Islet precursor cell (in vitro differentiated cells): ENCODE results near the gene QPRT.
"Not testable (repeated sequence)": the region's sequence is repeated elsewhere in the genome, so short reads cannot be mapped to it uniquely, and the experiment has no call there.

Source experiments
- DNase-seq: peaks from one replicate; pipeline ENCODE4 v3.0.0-alpha.2; 2018

The QPRT gene

GRCh38 chr16:29694384-29695195 is 15.6 kb downstream of the QPRT start:
- DNase-seq: no peak

GRCh38 chr16:29695675-29696074 is 16.7 kb downstream of the QPRT start:
- not testable (repeated sequence) for DNase-seq

- DNase-seq: no peak
Observed at GRCh38 chr16:29696881-29697331, 17.9 kb downstream of the QPRT start.

GRCh38 chr16:29697391-29697790 is 18.4 kb downstream of the QPRT start:
- no peak for DNase-seq

GRCh38 chr16:29698042-29698441 is 19.1 kb downstream of the QPRT start:
- DNase-seq: no peak

GRCh38 chr16:29698484-29699323 is 19.7 kb downstream of the QPRT start:
- DNase-seq: no peak

- DNase-seq: no peak
Observed at GRCh38 chr16:29699324-29700219, 20.6 kb downstream of the QPRT start.

- DNase-seq: peak; percentile 87
Observed at GRCh38 chr16:29700253-29700987, 21.4 kb downstream of the QPRT start.

- no peak for DNase-seq
Observed at GRCh38 chr16:29701214-29701555, 22.2 kb downstream of the QPRT start.

GRCh38 chr16:29702269-29702668 is 23.3 kb downstream of the QPRT start:
- DNase-seq: no peak

- DNase-seq: no peak
Observed at GRCh38 chr16:29705030-29705429, 26.1 kb downstream of the QPRT start.

- not testable (repeated sequence) for DNase-seq
Observed at GRCh38 chr16:29707160-29707559, 28.2 kb downstream of the QPRT start.

GRCh38 chr16:29708917-29709600 is 30.1 kb downstream of the QPRT start:
- DNase-seq: no peak

GRCh38 chr16:29709657-29710056 is 30.7 kb downstream of the QPRT start:
- DNase-seq: not testable (repeated sequence)

GRCh38 chr16:29710227-29711219 is 31.5 kb downstream of the QPRT start:
- peak; percentile 66 for DNase-seq

- DNase-seq: no peak
Observed at GRCh38 chr16:29712809-29713208, 33.8 kb downstream of the QPRT start.

GRCh38 chr16:29714396-29714795 is 35.4 kb downstream of the QPRT start:
- no peak for DNase-seq

GRCh38 chr16:29714972-29715371 is 36.0 kb downstream of the QPRT start:
- no peak for DNase-seq

GRCh38 chr16:29717113-29717512 is 38.1 kb downstream of the QPRT start:
- no peak for DNase-seq

GRCh38 chr16:29719063-29719462 is 40.1 kb downstream of the QPRT start:
- DNase-seq: no peak
